ENCODE measurements around the gene EMC7. TPM values are rescaled to one million over a fixed set of nuclear protein-coding genes. Genes with fewer than 3 reads are reported as not detected.

The EMC7 gene
- polyA plus RNA-seq, 2 of the 4 experiments (the other 2 are of a cell fraction): 129 to 221 TPM

GRCh38 chr15:34076785-34077184 is 24.9 kb downstream of the EMC7 start:
- Histone ChIP-seq H3K4me2 (no peak overlapping the region), H3K4me3 (no peak overlapping the region), H3K4me1 (no peaks in the 10 kb centered on the region), H3K9me3 (no peaks in the 10 kb centered on the region), H3K27ac (no peak overlapping the region)
- ChIA-PET POLR2A (no interaction called here), CTCF (interaction anchor here (0.6 to 2.6 kb wide), 5 partner anchors 14 to 291 kb away, joined by 3 to 6 read pairs (median 4); partner anchors contain the start of genes KATNBL1 and LPCAT4)
- TF ChIP-seq FOSB (CRISPR knock-in tag; IDR thresholded peaks at IDR 0.05) (no peak), KDM5A (IDR thresholded peaks at IDR 0.05) (no peak), CTCF (IDR thresholded peaks at IDR 0.05) (no peak), SREBF2 (IDR thresholded peaks at IDR 0.05) (no peak), TFCP2L1 (CRISPR knock-in tag; IDR thresholded peaks at IDR 0.05) (no peak), EHF (CRISPR knock-in tag; IDR thresholded peaks at IDR 0.05) (no peak), POLR2AphosphoS2 (conservative IDR thresholded peaks at IDR 0.05; ENCODE audit: low read length) (no peak), HOXA7 (CRISPR knock-in tag; IDR thresholded peaks at IDR 0.05) (no peak), CBX8 (IDR thresholded peaks at IDR 0.05) (no peak), NPAS2 (CRISPR knock-in tag; IDR thresholded peaks at IDR 0.05; ENCODE audit: borderline replicate concordance) (no peak), ZFP36 (IDR thresholded peaks at IDR 0.05; ENCODE audit: borderline replicate concordance, partially characterized antibody) (no peak), CBX2 (IDR thresholded peaks at IDR 0.05; ENCODE audit: borderline replicate concordance, low read depth) (no peak), GATA3 (IDR thresholded peaks at IDR 0.05; ENCODE audit: borderline replicate concordance) (no peak)
- FAIRE-seq (no peak), DNase-seq (ENCODE audit: low read depth in 1 of 2, low spot score in 1 of 2) (no peak), ATAC-seq (no peak)
- 81% methylated on average over 4 of the region's 4 CpGs for WGBS (ENCODE audit: missing lambda C conversion rate)

GRCh38 chr15:34070003-34070402 is 31.7 kb downstream of the EMC7 start:
- FAIRE-seq: no peak

GRCh38 chr15:34065941-34066340 is 35.7 kb downstream of the EMC7 start:
- DNase-seq (ENCODE audit: low read depth in 1 of 2, low spot score in 1 of 2): no peak
- no peaks in the 10 kb centered on the region for H3K9me3 ChIP-seq
- no peak for TF ChIP-seq HOXB5 (CRISPR knock-in tag; IDR thresholded peaks at IDR 0.05)
- TF ChIP-seq CHD4 (IDR thresholded peaks at IDR 0.05; ENCODE audit: borderline replicate concordance): no peak
- no peak for TF ChIP-seq RNF2 (IDR thresholded peaks at IDR 0.05; ENCODE audit: borderline replicate concordance, low read depth)
- no peak for TF ChIP-seq HOXA7 (CRISPR knock-in tag; IDR thresholded peaks at IDR 0.05)
- no peak for TF ChIP-seq CEBPB (IDR thresholded peaks at IDR 0.05)
- TF ChIP-seq NPAS2 (CRISPR knock-in tag; IDR thresholded peaks at IDR 0.05; ENCODE audit: borderline replicate concordance): no peak
- no peak for TF ChIP-seq JUNB (IDR thresholded peaks at IDR 0.05)
- TF ChIP-seq CBX2 (IDR thresholded peaks at IDR 0.05; ENCODE audit: borderline replicate concordance, low read depth): no peak
- TF ChIP-seq EHF (CRISPR knock-in tag; IDR thresholded peaks at IDR 0.05): no peak
- no peak for TF ChIP-seq ZC3H11A (IDR thresholded peaks at IDR 0.05)
- no peak for ATAC-seq
- H3K4me1 ChIP-seq: no peaks in the 10 kb centered on the region
- FAIRE-seq: no peak
- H3K4me3 ChIP-seq: no peak overlapping the region
- no peak overlapping the region for H3K27ac ChIP-seq
- H3K4me2 ChIP-seq: no peak overlapping the region
- WGBS (ENCODE audit: missing lambda C conversion rate): 60% methylated on average over 8 of the region's 8 CpGs
- POLR2A ChIA-PET: no interaction called here
- CTCF ChIA-PET: interaction anchor here (0.6 to 11.1 kb wide), 4 partner anchors 9 to 144 kb away, joined by 3 to 112 read pairs (median 3); partner anchors contain the start of gene KATNBL1

More at GRCh38 chr15:34070003-34070402, 31.7 kb downstream of the EMC7 start:
- ATAC-seq (no peak), DNase-seq (ENCODE audit: low read depth in 1 of 2, low spot score in 1 of 2) (peak in 1 of 2 experiments; percentile 14)
- H3K4me1 ChIP-seq: no peaks in the 10 kb centered on the region
- ChIA-PET POLR2A (no interaction called here), CTCF (interaction anchor here (5.7 kb wide), 1 partner anchor 8 kb away, joined by 48 read pairs; no protein-coding TSS in a partner anchor)
- no peak overlapping the region for H3K27ac ChIP-seq
- no peaks in the 10 kb centered on the region for H3K9me3 ChIP-seq
- 52% methylated on average over 6 of the region's 6 CpGs for WGBS (ENCODE audit: missing lambda C conversion rate)
- no peak overlapping the region for H3K4me2 ChIP-seq
- TF ChIP-seq ZSCAN20 (CRISPR knock-in tag; IDR thresholded peaks at IDR 0.05): no peak
- TF ChIP-seq USF2 (IDR thresholded peaks at IDR 0.05): no peak
- TF ChIP-seq EP300 (IDR thresholded peaks at IDR 0.05): no peak
- no peak for TF ChIP-seq FOXS1 (CRISPR knock-in tag; IDR thresholded peaks at IDR 0.05)
- no peak overlapping the region for H3K4me3 ChIP-seq
